Type B pancreatic cell (in vitro differentiated cells): Measurements from ENCODE around the gene CACNA1D. TPM values are rescaled to one million over a fixed set of nuclear protein-coding genes. Genes with fewer than 3 reads are reported as not detected.
"Not testable (repeated sequence)": the region's sequence is repeated elsewhere in the genome, so short reads cannot be mapped to it uniquely, and the experiment has no call there.

Experiments used
- DNase-seq: peaks from one replicate; pipeline ENCODE4 v3.0.0; 2021; ENCODE audit warnings: mixed read lengths; ENCODE audit not compliant: unreplicated experiment; ENCODE audit errors: extremely low spot score
- H3K27ac Mint-ChIP-seq: 2 replicates; pipeline ENCODE4 v1.8.0; 2021; ENCODE audit warnings: mild to moderate bottlenecking, mixed read lengths
- H3K27me3 Mint-ChIP-seq: 2 replicates; pipeline ENCODE4 v1.8.0; 2021; ENCODE audit warnings: mixed read lengths
- H3K36me3 Mint-ChIP-seq: 2 replicates; pipeline ENCODE4 v1.8.0; 2021; ENCODE audit warnings: mixed read lengths
- H3K4me1 Mint-ChIP-seq: one replicate; pipeline ENCODE4 v1.8.0; 2021; ENCODE audit warnings: mixed read lengths; ENCODE audit not compliant: unreplicated experiment
- H3K4me3 Mint-ChIP-seq: 2 replicates; pipeline ENCODE4 v1.8.0; 2021; ENCODE audit warnings: mild to moderate bottlenecking, mixed read lengths
- H3K9me3 Mint-ChIP-seq: 2 replicates; pipeline ENCODE4 v1.8.0; 2021; ENCODE audit warnings: mixed read lengths
- total RNA-seq: library from RNA; stranded (reverse); gene quantifications from 2 replicates; pipeline ENCODE4 v1.2.1, GENCODE V29; 2021; ENCODE audit warnings: low replicate concordance
- TF ChIP-seq, protein P1 (sequence below): fragments of 200-600 bp; sonication (generic); conservative IDR thresholded peaks from 2 replicates; pipeline ENCODE4 v1.5.0; 2021; ENCODE audit warnings: antibody characterized with exemption, mild to moderate bottlenecking

Gene CACNA1D
- total RNA-seq, 1 donor from 2014 or later: 17.4 TPM

DNA sequence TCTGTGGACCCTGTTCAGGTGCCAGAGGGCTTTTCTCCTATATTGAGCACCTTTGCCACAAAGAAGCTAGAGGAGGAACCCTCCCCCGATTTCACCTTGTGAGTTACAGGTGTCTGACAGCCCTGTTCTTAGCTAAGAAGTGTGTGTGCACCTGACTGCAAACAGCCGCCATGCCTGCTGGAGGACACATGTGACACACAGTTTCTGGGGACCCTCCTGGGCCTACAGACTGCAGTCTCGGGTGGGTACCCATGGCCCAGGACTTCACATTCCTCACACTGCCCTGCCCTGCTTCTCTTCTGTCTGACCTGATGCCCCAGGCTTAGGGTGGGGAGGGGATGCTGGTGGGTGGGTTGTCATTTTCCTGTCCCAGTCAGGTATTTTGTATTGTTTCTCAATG is 140.6 kb downstream of the CACNA1D start:
- Mint-ChIP-seq H3K27ac (no peak overlapping the region), H3K9me3 (peaks cover 4% of the 10 kb centered on the region), H3K4me1 (peaks cover 4% of the 10 kb centered on the region), H3K36me3 (no peaks in the 10 kb centered on the region), H3K4me3 (no peak overlapping the region), H3K27me3 (peaks cover 6% of the 10 kb centered on the region)
- DNase-seq: no peak
- TF ChIP-seq, protein P1, sequence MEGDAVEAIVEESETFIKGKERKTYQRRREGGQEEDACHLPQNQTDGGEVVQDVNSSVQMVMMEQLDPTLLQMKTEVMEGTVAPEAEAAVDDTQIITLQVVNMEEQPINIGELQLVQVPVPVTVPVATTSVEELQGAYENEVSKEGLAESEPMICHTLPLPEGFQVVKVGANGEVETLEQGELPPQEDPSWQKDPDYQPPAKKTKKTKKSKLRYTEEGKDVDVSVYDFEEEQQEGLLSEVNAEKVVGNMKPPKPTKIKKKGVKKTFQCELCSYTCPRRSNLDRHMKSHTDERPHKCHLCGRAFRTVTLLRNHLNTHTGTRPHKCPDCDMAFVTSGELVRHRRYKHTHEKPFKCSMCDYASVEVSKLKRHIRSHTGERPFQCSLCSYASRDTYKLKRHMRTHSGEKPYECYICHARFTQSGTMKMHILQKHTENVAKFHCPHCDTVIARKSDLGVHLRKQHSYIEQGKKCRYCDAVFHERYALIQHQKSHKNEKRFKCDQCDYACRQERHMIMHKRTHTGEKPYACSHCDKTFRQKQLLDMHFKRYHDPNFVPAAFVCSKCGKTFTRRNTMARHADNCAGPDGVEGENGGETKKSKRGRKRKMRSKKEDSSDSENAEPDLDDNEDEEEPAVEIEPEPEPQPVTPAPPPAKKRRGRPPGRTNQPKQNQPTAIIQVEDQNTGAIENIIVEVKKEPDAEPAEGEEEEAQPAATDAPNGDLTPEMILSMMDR: no peak

DNA sequence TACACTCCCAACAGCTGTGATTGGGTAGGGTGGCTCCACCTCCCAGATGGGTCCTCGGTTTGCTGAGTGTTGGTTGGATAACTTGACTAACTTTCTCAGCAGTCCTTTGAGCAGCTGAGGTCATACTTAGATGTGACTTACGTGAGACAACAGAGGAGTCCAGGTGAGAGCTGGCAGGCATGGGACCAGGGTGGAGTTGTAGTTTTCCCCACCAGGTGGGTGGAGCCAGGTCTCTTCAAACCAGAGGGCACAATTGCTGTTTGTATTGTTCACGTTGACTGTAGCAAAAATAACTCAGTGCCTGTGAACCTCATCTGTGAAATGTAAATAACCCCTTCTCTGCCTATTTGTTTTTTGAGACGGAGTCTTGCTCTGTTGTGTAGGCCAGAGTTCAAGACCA is 144.4 kb downstream of the CACNA1D start:
- H3K27ac Mint-ChIP-seq, H3K9me3 Mint-ChIP-seq, H3K4me1 Mint-ChIP-seq, H3K4me3 Mint-ChIP-seq, DNase-seq, H3K36me3 Mint-ChIP-seq, H3K27me3 Mint-ChIP-seq: not testable (repeated sequence)

DNA sequence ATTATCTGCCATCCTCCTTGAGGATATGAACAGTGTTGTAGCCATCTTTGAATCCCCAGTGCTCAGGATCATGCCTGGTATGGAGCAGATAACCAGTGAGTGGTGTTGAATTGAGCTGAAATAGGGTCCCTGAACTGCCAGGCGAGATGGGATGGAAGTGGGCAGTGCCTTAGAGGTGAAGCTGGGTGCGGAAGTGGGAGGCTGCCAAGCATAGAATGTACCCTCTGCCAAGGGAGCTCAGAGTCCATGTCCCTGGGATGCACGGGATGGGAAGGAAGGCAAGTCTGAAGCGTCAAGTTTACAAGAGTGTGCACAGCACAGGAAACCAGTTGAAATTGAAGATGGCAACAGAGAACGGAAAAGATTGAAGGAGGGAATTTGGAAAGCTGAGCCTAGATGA is 147.0 kb downstream of the CACNA1D start:
- H3K9me3 Mint-ChIP-seq: no peaks in the 10 kb centered on the region
- TF ChIP-seq, protein P1: no peak
- peaks cover 5% of the 10 kb centered on the region for H3K4me1 Mint-ChIP-seq
- no peak overlapping the region for H3K4me3 Mint-ChIP-seq
- no peak for DNase-seq
- peaks cover 1% of the 10 kb centered on the region for H3K27me3 Mint-ChIP-seq
- H3K27ac Mint-ChIP-seq: no peak overlapping the region
- H3K36me3 Mint-ChIP-seq: no peaks in the 10 kb centered on the region

DNA sequence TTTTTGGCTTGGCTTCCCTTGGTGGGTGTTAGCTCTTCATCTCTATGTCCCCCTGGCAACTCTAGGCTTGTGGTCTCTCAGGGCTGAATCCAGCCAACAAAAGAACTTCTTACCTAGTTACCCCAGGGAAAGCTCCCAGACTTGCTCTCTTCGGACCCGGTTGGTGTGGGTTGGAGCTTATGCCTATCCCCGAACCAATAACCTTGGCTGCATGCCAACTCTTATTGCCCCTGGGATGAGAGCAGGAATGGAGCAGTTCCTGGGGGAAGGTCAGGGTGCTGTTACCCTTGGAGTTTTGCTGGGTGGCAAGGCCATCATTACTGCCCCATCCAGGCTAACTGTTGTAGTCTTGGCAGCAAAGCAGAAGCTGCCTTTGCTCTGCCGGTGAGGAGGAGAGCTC is 147.8 kb downstream of the CACNA1D start:
- Mint-ChIP-seq H3K27ac (no peak overlapping the region), H3K4me1 (peaks cover 5% of the 10 kb centered on the region), H3K27me3 (peaks cover 3% of the 10 kb centered on the region), H3K36me3 (no peaks in the 10 kb centered on the region), H3K4me3 (no peak overlapping the region), H3K9me3 (no peaks in the 10 kb centered on the region)
- TF ChIP-seq, protein P1: no peak
- DNase-seq: no peak

DNA sequence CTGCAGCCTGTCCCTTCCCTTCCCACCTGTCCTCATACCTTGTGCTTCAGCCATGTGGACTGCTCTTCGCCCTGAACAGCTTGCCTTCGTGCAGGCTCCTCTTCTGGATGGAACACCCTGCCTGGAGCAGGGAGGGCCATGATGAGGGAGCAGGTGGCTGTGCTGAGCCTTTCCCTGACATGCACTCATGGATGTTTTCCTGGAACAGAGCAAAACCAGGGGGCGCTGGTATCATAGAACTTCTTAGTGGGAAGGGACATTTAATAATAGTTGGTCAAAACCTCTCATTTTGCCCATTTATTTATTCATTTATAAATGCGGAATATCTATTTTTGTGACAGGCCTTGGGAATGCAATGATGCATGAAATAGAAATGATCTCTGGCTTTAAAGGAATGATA is 149.3 kb downstream of the CACNA1D start:
- Mint-ChIP-seq H3K4me1 (peaks cover 5% of the 10 kb centered on the region), H3K27ac (no peak overlapping the region), H3K27me3 (peaks cover 3% of the 10 kb centered on the region), H3K4me3 (no peak overlapping the region), H3K36me3 (no peaks in the 10 kb centered on the region), H3K9me3 (no peaks in the 10 kb centered on the region)
- no peak for DNase-seq
- TF ChIP-seq, protein P1: no peak

DNA sequence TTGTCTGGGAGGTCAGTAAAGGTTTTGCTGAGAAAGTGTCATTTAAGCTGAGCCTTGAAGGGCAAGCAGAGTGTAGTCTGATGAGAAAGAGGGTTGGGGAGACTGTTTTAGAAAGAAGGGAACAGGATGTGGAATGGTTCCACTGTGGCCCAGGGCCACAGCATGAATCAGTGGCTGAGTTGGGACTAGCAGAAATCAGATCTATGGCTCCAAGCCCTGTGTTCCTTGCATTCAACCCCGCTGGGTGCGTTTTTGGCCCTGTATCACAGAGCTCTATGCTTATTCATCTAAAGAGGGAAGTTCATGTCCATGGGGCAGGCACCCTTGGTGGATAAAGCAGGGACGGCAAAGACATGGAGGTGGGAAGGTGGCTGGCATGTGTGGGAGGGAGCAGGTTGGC is 151.3 kb downstream of the CACNA1D start:
- no peaks in the 10 kb centered on the region for H3K9me3 Mint-ChIP-seq
- H3K27me3 Mint-ChIP-seq: peaks cover 3% of the 10 kb centered on the region
- DNase-seq: no peak

More for the DNA sequence above, 151.3 kb downstream of the CACNA1D start:
- H3K4me1 Mint-ChIP-seq: peaks cover 5% of the 10 kb centered on the region
- H3K4me3 Mint-ChIP-seq: no peak overlapping the region
- H3K27ac Mint-ChIP-seq: no peak overlapping the region
- TF ChIP-seq, protein P1: no peak
- no peaks in the 10 kb centered on the region for H3K36me3 Mint-ChIP-seq
